ENCODE measurements around the gene CHAT. TPM values are rescaled to one million over a fixed set of nuclear protein-coding genes. Genes with fewer than 3 reads are reported as not detected.

The CHAT gene
- polyA plus RNA-seq, 4 donors, result not detected

DNA sequence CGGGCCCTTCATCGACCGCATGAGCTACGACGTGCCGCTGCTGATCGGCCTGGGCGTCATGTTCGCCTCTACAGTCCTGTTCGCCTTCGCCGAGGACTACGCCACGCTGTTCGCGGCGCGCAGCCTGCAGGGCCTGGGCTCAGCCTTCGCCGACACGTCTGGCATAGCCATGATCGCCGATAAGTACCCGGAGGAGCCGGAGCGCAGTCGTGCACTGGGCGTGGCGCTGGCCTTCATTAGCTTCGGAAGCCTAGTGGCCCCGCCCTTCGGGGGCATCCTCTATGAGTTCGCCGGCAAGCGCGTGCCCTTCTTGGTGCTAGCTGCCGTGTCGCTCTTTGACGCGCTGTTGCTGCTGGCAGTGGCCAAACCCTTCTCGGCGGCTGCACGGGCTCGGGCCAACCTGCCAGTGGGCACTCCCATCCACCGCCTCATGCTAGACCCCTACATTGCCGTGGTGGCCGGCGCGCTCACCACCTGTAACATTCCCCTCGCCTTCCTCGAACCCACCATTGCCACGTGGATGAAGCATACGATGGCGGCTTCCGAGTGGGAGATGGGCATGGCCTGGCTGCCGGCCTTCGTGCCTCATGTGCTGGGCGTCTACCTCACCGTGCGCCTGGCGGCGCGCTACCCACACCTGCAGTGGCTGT, 2.5 kb upstream of the CHAT start:
- no peak for DNase-seq (ENCODE audit: low read depth in 4 of 4, low spot score in 2 of 4)

DNA sequence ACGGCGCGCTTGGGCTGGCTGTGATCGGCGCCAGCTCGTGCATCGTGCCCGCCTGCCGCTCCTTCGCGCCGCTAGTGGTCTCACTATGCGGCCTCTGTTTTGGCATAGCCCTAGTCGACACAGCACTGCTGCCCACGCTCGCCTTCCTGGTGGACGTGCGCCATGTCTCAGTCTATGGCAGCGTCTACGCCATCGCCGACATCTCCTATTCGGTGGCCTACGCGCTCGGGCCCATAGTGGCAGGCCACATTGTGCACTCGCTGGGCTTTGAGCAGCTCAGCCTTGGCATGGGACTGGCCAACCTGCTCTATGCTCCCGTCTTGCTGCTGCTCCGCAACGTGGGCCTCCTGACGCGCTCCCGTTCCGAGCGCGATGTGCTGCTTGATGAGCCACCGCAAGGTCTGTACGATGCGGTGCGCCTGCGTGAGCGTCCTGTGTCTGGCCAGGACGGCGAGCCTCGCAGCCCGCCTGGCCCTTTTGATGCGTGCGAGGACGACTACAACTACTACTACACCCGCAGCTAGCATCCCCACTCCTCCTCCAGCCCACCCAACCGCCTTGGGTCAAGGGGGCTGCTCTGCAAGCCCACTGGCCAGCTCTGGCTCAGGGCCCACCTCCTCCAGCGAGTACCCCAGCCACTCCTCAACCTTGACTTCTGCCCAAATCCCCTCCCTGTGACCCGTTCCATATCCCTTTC, 1.9 kb upstream of the CHAT start:
- DNase-seq (ENCODE audit: low read depth in 4 of 4, low spot score in 2 of 4), result no peak

DNA sequence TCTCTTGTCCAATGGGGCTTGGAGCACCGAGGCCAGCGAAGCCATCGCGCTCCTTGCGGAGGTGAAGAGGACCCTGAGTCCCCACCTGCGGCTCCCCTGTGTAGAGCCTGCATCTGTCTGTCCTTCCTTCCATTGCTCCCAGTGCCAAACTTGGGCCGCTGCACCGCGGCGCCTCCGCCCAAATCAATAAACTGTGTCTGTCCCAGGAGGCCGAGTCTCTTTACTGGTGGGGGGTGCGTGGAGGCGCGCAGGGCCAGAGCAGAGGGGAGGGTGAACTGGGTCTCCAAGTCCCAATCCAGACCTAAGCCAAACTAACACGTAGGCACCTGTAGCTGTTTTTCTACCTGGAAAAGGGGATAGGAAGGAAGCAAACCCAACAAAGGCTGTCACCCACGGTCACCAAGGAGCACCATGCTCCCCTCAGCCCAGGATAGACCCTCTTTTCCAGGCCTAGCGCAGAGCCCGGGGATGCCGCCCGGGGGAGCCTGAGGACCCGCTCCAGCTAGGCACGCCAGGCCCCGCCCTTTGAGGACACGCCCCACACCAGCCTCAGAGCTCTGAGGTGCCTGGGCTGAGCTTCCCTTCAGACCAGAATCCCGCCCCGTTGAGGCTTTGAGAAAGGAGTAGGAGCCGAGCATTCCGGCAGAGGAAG, 1.2 kb upstream of the CHAT start:
- DNase-seq (ENCODE audit: low read depth in 4 of 4, low spot score in 2 of 4), result no peak

DNA sequence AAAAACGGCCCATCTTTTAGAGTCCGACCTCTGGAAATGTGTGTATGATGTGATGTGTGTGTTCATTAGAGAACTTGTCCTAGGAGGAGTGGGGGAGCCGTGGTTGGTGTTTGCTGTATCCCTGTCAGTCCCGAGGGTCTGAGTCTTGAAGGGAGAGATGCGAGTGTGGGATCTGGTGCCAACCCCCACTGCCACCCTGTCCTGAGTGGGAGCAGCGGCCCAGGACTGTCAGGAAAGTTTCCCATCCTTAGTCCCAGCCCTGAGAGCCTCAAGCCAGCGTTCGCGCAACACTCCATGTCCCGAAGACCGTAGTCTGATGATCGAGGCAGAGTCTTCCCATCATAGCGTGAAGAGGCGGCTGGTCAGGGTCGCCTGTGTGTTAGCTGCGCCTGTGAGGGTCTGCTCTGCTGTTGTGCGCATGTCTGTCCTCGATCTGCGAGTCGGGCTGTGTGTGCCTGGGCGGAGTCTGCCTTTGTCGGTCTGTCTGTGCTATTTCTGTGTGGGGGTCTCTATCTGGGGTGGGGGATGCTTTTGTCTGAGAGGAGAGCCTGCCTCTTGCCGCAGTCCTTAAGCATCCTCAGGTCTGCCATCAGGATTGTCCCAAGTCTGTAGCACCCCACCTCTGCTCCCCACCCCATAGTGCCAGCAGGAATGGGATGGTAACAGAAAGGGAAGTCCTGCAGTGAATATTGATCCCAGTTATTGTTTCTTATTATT, 514 bp upstream of the CHAT start:
- no peak for DNase-seq (ENCODE audit: low read depth in 4 of 4, low spot score in 2 of 4)

DNA sequence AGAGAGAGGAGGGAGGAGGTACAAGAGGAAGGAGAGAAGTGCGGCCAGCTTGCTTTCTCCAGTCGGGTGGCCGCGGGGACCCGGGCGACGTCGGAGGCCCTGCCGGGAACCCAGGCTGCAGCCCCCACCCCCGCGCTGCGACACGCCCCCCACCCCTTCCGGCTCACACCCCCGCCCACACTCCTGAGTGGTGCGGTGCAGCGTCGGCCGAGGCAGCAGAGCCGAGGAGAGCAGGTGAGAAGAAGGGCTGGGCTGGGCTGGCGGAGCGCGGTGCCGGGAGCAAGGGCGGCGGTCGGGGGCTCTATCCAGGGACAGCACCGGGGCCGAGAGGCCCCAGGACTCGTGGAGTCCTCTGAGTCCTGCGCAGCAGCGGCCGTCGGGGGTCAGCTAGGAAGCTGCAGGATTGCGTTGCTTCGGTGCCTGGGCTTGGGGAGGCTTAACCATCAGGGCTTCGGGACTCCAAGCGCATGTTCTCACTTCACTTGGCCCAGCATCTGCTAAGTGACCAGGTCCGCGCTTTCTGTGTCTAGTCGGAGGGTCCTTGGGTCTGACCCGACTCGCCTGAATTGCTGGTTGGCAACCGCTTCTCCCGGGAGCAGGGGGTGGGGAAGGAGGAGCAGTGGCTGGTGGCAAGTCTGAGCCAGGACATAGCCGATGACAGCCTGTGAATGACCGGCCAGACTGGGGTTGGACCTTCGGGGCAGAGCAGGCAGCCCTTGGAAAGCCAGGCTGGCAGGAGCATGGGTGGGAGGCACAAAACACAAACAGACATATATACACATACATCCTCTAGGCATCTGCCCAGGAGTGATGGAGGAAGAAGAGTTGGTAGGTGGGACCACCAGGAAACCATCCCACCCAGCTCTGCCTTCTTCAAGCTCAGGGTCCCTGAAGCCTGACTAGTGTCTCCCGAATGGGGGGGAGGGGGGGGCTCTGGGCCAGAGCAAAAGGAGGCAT, 683 bp downstream of the CHAT start:
- DNase-seq (ENCODE audit: low read depth in 4 of 4, low spot score in 2 of 4), result no peak

DNA sequence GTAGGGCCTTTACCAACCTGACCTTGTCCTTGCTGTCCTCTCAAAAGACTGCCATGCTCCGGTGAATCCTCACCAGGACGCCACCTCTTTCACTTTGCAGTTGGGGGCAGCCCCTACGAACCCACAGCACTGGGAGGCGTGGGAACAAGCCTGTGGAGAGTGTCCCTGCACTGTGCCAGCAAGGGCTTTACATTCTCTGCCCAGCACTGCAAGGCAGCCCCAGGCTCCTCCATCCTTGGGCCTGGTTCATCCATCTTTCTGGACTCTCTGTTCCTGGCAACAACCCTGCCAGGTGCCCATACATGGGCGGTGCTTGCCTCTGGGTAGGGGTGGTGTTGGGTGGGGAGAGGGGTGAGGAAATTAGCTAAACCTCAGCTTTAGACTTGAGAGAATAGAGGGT, 1.4 kb downstream of the CHAT start:
- DNase-seq (ENCODE audit: low read depth in 4 of 4, low spot score in 2 of 4), result no peak

DNA sequence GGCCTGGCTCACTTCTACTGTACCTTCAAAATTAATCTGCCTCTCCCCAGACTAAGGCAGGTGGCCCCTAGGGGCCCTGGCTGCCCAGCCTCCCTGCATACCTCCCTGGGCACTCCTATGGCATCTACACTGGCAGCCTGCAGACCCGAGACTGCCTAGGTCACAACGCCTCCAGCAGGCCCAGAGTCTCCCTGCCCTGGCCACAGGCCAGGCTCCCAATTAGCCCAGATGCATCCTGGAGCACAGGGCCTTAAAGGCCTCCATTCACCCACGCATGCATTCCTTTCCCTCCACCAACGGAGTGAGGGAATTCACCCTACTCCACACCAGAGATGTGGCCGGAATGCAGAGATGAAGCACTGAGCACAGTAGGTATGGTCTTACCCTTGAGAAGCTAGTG, 1.9 kb downstream of the CHAT start:
- DNase-seq (ENCODE audit: low read depth in 4 of 4, low spot score in 2 of 4), result no peak

DNA sequence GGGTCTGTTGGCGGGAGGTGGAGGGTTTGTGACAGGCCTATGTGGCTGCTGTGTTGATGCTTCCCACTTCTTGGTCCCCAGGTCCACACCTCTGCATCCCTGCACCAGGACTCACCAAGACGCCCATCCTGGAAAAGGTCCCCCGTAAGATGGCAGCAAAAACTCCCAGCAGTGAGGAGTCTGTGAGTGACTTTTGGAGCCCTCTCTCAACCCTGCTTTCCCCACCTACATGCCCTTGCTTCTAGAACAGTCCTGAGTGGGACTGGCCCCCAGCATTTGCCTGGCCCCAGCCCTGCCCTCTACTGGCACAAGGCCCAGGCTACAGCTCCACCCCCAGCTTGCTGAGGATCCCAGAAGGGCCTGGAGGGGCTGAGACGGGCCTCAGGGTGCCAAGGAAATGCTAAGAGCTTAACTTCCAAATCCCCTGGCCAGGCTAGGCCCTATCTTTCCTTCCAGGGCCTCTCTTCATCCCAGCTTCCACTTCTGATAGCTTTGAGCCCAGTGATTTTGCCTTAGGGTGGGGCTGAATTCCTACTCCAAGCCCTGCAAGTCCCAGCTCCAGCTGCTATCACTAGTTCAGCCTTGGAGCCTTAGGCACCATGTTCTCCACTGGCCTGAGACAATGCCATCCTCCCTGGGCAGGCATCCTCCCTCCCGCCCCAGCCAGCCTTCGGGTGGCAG, 2.7 kb downstream of the CHAT start:
- no peak for DNase-seq (ENCODE audit: low read depth in 4 of 4, low spot score in 2 of 4)

DNA sequence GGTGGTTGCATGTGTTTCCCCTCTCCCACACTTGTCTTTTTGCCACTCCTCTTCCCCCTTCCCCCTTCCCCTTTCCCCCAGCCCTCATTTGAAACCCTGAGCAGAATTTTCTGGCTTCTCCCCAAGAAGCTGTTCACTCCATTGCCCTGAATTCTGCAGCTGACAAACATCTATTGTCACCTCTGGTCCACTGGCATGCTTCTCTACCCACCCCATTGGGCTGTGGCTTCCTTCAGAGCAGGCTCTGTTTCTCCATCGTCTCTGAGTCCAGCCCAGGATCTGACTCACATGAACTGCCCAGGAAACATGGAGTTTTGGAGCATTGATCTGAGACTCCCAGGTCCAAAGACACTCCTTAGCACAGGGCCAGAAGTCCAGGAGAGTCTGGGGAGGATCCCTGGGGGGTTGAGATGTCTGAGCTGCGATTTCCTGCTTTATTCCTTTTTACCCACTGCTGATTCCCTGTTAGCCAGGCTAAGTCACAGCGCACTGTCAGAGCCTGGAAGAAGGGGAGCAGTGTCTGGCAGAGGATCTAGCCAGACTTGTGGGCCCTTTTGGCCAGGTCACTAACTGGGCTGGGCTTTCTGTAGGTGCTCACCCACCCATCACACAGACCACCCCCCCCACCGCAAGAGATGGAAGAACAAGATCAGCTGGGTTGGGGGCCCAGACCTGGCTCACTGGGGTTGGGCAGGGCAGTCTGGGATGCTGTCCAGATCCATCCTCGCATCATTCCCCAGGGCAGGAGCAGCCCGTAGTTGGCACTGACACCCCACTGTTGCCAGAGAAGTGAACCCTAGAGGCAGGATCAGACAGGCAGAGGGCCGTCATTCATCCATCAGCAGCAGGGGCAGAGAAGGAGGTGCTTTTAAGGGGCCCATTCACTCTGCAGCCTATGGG, 3.5 kb downstream of the CHAT start:
- no peak for DNase-seq (ENCODE audit: low read depth in 4 of 4, low spot score in 2 of 4)

DNA sequence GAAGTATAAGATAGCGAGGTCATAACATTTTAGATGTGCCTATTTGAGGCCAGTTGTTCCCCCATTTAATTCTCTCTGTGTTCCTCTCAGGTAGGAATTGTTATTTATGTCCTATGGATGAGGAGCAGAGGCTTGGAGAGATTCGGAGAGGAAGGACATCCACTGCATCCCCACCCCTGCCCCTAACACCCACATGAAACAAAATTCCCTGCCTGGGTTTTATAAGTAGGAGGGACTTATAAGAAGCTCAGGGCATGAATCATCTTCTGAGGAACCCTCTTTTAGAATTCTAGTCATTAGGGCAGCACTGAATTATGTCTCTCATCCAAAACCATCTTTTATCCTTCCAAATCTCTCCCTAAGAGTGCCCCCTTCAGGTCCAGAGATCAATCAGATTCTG, 5.0 kb downstream of the CHAT start:
- DNase-seq (ENCODE audit: low read depth in 4 of 4, low spot score in 2 of 4), result no peak

DNA sequence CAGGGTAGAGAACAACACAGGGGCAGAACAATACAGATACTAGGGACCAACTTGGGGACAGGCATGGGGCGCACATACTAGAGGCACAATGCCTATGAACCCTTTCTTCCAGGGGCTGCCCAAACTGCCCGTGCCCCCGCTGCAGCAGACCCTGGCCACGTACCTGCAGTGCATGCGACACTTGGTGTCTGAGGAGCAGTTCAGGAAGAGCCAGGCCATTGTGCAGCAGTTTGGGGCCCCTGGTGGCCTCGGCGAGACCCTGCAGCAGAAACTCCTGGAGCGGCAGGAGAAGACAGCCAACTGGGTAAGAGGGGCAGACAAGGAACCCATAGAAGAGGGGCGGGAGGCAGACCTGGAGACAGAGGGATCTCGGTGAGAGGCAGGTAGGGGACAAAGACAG, 5.8 kb downstream of the CHAT start:
- DNase-seq (ENCODE audit: low read depth in 4 of 4, low spot score in 2 of 4), result no peak

DNA sequence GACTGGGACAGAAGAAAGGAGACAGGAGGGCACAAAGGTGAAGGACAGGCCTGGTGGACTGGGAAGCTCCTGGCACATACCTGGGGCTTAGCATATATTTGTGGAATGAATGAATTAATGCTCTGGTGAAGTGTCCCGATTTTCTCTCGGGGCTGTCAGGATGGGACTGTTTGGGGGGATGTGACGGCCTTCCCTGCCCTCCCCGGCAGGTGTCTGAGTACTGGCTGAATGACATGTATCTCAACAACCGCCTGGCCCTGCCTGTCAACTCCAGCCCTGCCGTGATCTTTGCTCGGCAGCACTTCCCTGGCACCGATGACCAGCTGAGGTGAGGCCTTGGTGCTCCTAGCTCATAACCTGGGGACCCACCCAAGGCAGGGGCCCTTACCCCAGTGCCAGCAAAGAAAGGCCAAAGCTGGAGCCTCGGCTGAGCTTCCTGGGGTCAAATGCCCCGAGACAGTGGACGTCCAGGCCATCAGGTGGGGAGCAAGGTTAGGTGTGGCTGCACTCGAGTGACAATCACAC, 6.5 kb downstream of the CHAT start:
- no peak for DNase-seq (ENCODE audit: low read depth in 4 of 4, low spot score in 2 of 4)

DNA sequence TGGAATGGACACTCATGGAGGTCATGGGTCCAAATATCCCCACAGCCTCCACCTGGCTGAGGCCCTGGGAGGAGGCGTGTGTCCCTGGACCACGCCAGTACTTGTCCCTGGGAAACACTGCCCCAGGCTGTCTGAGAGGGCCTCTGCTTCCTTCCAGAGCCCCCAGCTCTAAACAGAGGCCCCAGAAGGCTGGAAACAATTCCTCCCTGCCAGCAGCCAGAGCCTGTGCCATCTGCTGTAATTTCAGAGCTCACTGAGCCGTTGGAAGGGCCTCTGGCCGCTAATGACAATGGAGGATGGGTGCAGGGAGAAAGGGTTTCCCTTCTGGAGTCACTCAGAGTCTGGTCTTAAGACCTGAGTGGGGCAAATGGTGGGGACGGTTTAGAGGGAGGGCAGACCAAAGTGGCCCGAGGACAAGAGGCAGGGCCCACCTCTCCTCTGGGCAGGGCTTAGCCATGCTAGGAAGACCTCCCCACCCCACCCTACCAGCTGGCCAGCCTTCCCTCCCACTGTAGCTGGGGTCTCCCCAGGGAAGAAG, 7.1 kb downstream of the CHAT start:
- no peak for DNase-seq (ENCODE audit: low read depth in 4 of 4, low spot score in 2 of 4)

DNA sequence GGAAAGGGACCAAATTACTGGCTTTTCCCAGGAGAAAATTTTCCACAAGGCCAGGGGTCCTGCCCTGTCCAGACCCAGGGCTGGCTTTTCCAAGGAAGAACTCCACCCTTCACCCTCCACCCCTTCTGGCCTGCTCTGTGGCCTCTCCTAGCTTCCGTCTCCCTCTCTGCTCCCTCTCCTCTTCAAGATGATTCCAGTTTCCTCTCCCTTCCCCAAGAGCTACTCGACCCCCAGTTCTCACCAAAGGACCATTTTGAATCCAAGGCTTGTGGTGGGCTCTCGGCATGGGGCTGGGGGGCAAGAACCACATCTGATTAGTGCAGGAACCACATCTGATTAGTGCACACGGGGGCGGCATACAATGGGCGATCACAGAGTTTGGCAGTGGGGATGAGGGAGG, 7.7 kb downstream of the CHAT start:
- no peak for DNase-seq (ENCODE audit: low read depth in 4 of 4, low spot score in 2 of 4)

DNA sequence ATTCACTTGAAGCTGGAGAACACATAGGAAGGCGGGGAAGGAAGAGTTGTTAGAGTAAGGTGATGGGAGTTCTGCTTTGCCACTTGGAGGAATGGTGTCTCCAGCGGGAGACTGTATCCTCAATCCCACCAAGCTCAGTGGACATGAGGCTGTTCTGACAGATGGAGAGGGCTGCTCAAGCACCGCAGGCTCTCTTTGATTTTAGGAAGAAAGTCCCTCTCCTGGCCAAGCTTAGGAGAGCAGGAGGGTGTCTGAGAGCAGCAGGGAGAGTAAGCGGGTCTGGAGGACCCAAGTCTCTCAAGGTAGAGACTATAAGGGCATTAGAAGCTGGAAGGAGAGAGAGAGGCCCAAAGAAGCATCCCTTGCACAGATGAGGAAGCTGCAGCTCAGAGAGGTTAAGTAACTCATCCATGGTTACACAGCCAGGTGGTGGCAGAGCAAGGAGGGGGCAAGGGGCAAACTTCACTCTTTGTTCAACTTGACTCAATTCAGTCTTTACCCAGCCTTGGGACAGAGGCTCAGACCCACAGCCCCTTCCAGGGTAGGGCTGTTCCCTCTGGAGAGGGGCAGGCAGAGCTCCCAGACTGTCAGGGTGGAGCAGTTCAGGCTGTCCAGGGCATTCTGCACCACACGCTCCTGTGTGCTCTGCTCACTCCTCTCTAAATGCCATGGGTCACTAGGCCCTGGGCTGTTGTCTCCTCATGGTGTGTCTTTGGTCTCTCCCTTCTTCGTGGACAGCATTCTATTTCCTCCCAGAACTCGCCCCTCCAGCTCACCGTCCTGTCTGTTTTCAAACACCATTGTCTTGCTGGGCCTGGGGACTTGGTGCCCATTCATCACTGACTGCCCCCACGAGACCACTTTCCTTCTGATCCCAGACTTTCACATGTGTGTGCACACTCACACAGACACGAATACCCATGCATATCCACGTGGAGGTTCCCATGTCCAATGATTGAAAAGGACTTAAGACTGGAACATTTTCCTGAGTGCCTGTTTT, 8.9 kb downstream of the CHAT start:
- no peak for DNase-seq (ENCODE audit: low read depth in 4 of 4, low spot score in 2 of 4)

DNA sequence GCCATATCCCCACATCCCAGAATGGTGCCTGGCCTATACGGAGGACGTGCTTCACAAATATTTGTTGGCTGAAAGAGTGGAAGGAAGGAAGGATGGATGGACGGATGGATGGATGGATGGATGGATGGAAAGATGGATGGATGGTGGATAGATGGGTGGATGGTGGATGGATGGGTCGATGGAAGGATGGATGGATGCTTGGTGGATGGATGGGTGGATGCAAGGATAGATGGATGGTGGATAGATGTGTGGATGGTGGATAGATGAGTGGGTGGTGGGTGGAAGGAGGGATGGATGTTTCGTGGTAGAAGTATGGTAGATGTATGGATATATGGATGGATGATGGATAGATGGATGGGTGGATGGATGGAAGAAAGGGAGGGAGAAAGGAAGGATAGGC, 10.8 kb downstream of the CHAT start:
- DNase-seq (ENCODE audit: low read depth in 4 of 4, low spot score in 2 of 4), result no peak

DNA sequence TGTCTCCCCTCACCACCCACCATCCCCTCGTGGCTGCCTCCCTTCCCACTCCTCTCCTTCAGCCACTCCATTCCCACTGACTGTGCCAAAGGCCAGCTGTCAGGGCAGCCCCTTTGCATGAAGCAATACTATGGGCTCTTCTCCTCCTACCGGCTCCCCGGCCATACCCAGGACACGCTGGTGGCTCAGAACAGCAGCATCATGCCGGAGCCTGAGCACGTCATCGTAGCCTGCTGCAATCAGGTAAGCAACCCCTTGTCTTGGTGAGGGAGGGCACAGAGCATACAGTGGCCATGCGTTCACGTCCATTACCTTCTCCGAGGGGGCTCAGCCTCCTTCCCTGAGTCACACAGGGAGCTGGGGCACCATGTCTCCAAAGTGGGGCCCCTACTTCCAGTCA, 11.6 kb downstream of the CHAT start:
- DNase-seq (ENCODE audit: low read depth in 4 of 4, low spot score in 2 of 4), result no peak

Data from left renal cortex interstitium (tissue), 4 donors.